ENCODE measurements around the gene MFSD6L.

The MFSD6L gene

DNA sequence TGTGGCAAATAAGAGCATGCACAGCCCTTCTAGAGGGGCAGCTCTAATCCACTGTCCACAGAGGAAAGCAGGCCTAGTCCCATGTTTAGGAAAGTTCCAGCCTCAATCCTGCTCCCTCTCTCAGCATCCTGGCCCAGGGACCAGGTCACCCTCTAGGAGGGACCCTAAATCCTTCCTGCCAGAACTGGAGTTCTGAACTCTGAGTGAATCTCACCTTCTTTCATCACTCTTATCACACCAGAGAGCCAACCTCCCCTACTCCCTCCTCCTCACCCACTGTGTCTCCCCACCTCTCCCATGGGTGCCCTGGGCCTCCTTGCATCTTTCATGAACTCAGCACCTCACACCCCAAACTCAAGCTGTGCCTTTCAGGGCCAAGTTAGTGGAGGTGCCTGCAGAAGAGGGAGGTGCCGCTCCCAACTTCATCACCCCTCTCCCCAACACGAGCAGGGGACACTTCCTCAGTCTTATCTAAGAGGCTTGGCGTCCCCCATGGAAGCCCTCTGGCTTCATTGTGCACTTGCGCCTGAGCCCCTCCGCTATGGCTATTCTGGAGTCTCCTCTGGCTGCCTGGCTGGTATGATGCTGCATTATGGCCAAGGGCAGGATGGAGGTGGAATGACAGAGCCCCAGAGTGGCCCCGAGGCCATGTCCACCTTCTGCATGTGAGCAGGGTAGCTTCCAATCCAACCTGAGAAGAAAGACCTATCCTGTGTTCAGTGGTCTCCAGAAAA is 36.6 kb upstream of the MFSD6L start:
- Histone ChIP-seq H3K4me1 (ENCODE audit: control insufficient read depth, insufficient read depth, low read length) (no peaks in the 10 kb centered on the region), H3K4me3 (ENCODE audit: low read length) (no peak overlapping the region), H3K27me3 (ENCODE audit: control insufficient read depth, insufficient read depth, low read length) (peaks cover 4% of the 10 kb centered on the region)

DNA sequence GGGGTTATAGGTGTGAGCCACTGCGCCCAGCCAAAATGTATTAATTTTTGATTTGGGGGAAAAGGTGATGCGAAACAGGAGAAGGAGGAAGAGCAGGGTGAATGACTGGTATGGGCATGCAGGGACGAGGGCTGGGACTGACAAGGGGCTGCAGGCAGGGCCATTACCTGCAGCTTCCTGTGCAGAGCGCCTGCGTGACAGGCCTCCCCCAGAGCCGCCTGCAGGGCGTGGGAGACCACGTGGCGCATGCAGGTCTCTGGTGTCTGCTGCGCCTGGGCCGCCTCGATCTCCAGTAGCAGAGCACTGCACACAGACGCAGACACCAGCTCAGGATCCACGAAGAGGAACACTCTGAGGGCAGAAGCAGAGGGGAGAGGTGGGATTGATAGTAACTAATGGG is 35.9 kb upstream of the MFSD6L start:
- peaks cover 4% of the 10 kb centered on the region for H3K27me3 ChIP-seq (ENCODE audit: control insufficient read depth, insufficient read depth, low read length)
- H3K4me1 ChIP-seq (ENCODE audit: control insufficient read depth, insufficient read depth, low read length), result no peaks in the 10 kb centered on the region
- H3K4me3 ChIP-seq (ENCODE audit: low read length), result no peak overlapping the region
- H3K36me3 ChIP-seq (ENCODE audit: control insufficient read depth, insufficient read depth, low read length), result no peaks in the 10 kb centered on the region
- H3K9ac ChIP-seq (ENCODE audit: low read length), result no peak overlapping the region
- H3K9me3 ChIP-seq (ENCODE audit: control insufficient read depth, low read length), result no peaks in the 10 kb centered on the region

More for the DNA sequence above, 36.6 kb upstream of the MFSD6L start:
- Histone ChIP-seq H3K36me3 (ENCODE audit: control insufficient read depth, insufficient read depth, low read length) (no peaks in the 10 kb centered on the region), H3K9ac (ENCODE audit: low read length) (no peak overlapping the region), H3K9me3 (ENCODE audit: control insufficient read depth, low read length) (no peaks in the 10 kb centered on the region)

DNA sequence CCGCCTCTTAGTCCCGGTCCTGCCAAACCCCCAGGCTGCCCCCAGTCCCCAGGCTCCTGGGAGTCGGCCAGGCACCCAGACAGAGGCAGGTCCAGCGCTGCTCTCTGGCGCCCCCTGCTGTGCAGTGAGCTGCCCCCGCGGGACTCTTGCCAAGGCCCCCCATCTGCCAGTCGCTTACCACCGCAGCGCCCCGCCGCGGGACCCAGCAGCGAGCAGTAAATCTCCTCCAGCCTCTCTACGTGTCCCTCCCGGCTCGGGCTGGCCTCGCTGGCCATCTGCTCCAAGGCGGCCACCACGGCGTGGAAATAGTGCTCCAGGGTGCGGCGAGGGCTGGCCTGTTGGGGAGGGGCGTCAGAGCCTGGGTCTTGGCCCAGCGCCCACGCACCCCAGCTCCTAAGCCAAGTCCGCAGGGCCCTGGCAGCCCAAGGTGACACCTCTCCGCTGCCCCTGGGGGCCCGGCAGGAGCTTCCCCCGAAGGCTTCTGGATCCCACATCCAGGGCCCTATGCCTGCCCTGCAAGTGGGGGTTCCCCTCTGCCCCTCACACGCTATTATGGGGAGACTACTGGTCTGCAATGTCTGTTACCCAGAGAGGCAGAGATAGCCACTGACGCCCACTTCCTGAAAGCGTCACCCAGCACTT is 33.7 kb upstream of the MFSD6L start:
- Histone ChIP-seq H3K9me3 (ENCODE audit: control insufficient read depth, low read length) (no peaks in the 10 kb centered on the region), H3K4me1 (ENCODE audit: control insufficient read depth, insufficient read depth, low read length) (no peaks in the 10 kb centered on the region), H3K27me3 (ENCODE audit: control insufficient read depth, insufficient read depth, low read length) (peaks cover 4% of the 10 kb centered on the region), H3K9ac (ENCODE audit: low read length) (no peak overlapping the region), H3K4me3 (ENCODE audit: low read length) (no peak overlapping the region), H3K36me3 (ENCODE audit: control insufficient read depth, insufficient read depth, low read length) (no peaks in the 10 kb centered on the region)

DNA sequence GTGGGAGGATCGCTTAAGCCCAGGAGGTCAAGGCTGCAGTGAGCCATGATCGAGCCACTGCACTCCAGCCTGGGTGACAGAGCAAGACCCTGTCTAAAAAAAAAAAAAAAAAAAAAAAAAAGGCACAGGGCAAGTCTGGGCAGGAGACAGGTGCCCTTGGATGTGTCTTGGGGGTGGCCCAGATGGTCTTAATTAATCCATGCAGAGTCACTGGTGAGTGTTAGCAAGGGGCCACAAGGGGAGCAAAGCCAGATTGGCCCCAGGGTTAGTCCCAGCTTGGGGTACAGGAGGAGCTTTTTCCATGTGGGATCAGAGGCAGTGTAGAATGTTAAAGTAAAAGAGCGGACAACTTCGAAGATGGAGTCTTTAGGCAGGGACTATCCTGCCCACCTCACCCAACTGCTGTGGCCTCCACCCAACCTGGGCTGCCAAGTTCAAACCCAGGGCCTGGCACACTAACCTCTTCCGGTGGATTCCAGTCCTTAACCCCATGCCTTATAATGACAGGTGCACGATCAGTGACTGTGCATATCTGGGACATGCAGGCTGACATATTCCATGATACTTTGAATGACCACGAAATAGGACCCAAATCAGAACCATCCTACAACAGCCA is 32.2 kb upstream of the MFSD6L start:
- no peaks in the 10 kb centered on the region for H3K27me3 ChIP-seq (ENCODE audit: control insufficient read depth, insufficient read depth, low read length)
- H3K36me3 ChIP-seq (ENCODE audit: control insufficient read depth, insufficient read depth, low read length), result no peaks in the 10 kb centered on the region
- H3K4me1 ChIP-seq (ENCODE audit: control insufficient read depth, insufficient read depth, low read length), result no peaks in the 10 kb centered on the region
- H3K4me3 ChIP-seq (ENCODE audit: low read length), result no peak overlapping the region
- H3K9me3 ChIP-seq (ENCODE audit: control insufficient read depth, low read length), result no peaks in the 10 kb centered on the region
- no peak overlapping the region for H3K9ac ChIP-seq (ENCODE audit: low read length)

DNA sequence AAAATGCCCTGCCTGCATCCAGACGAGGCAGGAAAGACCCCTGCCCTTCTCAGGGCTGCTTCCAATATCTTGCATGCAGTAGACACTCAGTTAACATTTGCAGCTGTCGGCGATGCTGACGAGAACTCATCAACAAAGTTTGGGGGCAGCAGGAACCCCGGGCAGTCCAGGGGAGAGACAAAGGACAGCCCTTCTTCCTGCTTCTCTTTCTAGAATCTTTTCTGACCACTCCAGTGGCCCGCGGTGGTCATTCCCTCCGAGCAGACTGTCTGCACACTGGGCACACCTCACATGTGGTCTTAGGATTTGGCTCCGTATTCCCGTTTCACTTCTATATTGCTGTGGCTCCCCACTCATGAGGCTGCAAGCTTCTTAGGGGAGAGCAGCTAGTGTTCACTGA is 31.0 kb upstream of the MFSD6L start:
- Histone ChIP-seq H3K27me3 (ENCODE audit: control insufficient read depth, insufficient read depth, low read length) (no peaks in the 10 kb centered on the region), H3K4me3 (ENCODE audit: low read length) (no peak overlapping the region), H3K9me3 (ENCODE audit: control insufficient read depth, low read length) (no peaks in the 10 kb centered on the region), H3K36me3 (ENCODE audit: control insufficient read depth, insufficient read depth, low read length) (no peaks in the 10 kb centered on the region), H3K4me1 (ENCODE audit: control insufficient read depth, insufficient read depth, low read length) (no peaks in the 10 kb centered on the region), H3K9ac (ENCODE audit: low read length) (no peak overlapping the region)

DNA sequence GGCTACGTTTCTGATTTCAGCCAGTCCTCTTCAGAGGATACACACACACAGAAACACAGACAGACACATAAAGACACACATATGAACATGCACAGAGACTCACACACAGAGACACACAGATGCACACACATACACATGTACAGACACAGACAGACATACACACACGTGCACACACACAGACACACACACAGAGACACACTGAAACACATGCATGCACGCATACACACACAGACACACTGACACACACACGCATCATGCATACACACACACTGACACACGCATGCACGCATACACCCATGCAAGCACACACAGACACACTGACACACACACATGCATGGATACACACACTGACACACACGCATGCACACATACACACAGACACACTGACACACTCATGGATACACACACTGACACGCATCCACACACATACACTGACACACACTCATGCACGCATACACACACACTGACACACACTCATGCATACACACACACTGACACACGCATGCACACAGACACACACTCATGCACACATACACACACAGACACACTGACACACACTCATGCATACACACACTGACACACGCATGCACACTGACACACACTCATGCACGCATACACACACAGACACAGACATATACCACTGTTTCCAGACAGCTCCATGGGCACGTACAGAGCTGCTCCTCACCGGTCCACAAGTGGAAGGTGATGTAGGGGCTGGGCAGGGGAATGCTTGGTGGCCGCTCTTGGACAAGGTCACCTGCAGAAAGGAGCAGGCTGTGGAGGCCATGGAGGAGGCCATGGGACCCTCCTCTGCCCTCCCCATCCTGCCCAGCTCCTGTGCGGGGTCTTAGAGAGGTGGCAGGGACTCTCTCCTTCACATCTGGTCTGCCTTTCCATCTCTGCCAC is 30.1 kb upstream of the MFSD6L start:
- Histone ChIP-seq H3K27me3 (ENCODE audit: control insufficient read depth, insufficient read depth, low read length) (no peaks in the 10 kb centered on the region), H3K9me3 (ENCODE audit: control insufficient read depth, low read length) (no peaks in the 10 kb centered on the region), H3K9ac (ENCODE audit: low read length) (no peak overlapping the region), H3K4me1 (ENCODE audit: control insufficient read depth, insufficient read depth, low read length) (no peaks in the 10 kb centered on the region), H3K4me3 (ENCODE audit: low read length) (no peak overlapping the region), H3K36me3 (ENCODE audit: control insufficient read depth, insufficient read depth, low read length) (no peaks in the 10 kb centered on the region)

DNA sequence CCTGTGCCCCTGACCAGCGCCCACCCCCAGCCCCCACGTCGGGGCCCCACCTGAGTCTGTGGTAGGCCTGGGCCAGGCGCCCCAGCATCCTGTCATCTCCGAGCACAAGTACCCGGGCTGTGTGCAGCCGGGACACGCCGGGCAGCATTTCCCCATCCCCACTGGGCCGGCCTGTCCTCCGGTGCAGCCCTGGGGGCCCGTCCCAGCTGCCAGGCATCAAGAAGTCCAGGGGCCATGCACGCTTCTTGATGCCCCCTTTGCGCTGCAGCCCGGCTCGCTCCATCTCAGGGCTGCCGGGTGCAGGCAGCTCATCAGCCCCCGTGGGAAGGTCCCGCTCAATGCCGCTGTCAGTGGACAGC is 29.3 kb upstream of the MFSD6L start:
- no peaks in the 10 kb centered on the region for H3K9me3 ChIP-seq (ENCODE audit: control insufficient read depth, low read length)
- no peak overlapping the region for H3K4me3 ChIP-seq (ENCODE audit: low read length)
- no peak overlapping the region for H3K9ac ChIP-seq (ENCODE audit: low read length)
- no peaks in the 10 kb centered on the region for H3K27me3 ChIP-seq (ENCODE audit: control insufficient read depth, insufficient read depth, low read length)
- H3K36me3 ChIP-seq (ENCODE audit: control insufficient read depth, insufficient read depth, low read length), result no peaks in the 10 kb centered on the region
- no peaks in the 10 kb centered on the region for H3K4me1 ChIP-seq (ENCODE audit: control insufficient read depth, insufficient read depth, low read length)

DNA sequence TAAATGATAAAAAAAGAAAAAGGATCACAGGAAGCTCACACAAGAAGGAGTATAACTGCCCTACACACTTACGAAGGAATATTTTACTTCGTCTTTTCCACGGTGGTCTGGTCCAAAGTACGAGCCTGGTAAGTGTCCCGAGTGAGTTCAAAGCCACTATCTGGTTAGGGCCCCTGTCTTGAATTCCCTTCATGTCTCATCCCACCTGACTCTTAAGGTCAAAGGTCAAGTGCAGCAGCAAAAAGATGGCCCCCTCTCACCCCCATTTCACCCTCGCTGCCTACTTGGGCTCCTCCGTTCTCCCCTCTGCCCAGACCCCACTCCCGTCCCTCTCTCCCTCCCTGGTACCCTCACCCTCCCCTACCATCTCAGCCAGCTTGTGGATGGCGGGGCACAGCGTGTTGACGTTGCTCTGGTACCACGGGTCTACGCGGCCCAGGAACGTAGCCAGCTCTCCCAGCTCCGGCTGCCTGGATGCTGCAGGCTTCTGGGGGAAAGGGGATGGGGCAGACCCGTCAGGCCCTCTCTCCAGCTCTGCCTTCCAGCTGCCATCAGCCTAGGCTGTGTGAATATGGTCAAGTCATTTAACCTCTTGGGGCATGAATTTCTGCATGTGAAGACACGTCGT is 27.8 kb upstream of the MFSD6L start:
- no peak overlapping the region for H3K4me3 ChIP-seq (ENCODE audit: low read length)
- H3K9me3 ChIP-seq (ENCODE audit: control insufficient read depth, low read length), result no peaks in the 10 kb centered on the region
- H3K9ac ChIP-seq (ENCODE audit: low read length), result no peak overlapping the region
- H3K4me1 ChIP-seq (ENCODE audit: control insufficient read depth, insufficient read depth, low read length), result no peaks in the 10 kb centered on the region
- no peaks in the 10 kb centered on the region for H3K27me3 ChIP-seq (ENCODE audit: control insufficient read depth, insufficient read depth, low read length)
- no peaks in the 10 kb centered on the region for H3K36me3 ChIP-seq (ENCODE audit: control insufficient read depth, insufficient read depth, low read length)

DNA sequence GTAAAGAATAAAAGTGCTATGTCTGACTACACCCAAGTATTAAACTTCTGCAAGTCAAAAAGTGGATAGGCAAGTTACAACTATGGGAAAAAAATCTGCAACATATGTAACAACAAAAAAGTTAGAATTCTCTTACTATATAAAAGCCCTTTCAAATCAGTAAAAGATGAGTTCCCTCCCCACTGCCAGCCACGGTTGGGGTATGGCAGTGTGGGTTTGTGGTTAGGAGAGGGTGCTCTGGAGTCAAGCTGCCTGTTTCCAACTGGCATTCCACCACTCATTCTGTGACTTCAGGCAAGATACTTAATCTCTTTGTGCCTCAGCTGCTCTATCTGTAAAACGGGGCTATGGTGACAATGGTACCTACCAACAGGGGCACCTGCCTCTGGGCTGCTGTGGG is 26.6 kb upstream of the MFSD6L start:
- Histone ChIP-seq H3K4me3 (ENCODE audit: low read length) (no peak overlapping the region), H3K36me3 (ENCODE audit: control insufficient read depth, insufficient read depth, low read length) (no peaks in the 10 kb centered on the region), H3K4me1 (ENCODE audit: control insufficient read depth, insufficient read depth, low read length) (no peaks in the 10 kb centered on the region), H3K27me3 (ENCODE audit: control insufficient read depth, insufficient read depth, low read length) (no peaks in the 10 kb centered on the region), H3K9ac (ENCODE audit: low read length) (no peak overlapping the region), H3K9me3 (ENCODE audit: control insufficient read depth, low read length) (no peaks in the 10 kb centered on the region)

DNA sequence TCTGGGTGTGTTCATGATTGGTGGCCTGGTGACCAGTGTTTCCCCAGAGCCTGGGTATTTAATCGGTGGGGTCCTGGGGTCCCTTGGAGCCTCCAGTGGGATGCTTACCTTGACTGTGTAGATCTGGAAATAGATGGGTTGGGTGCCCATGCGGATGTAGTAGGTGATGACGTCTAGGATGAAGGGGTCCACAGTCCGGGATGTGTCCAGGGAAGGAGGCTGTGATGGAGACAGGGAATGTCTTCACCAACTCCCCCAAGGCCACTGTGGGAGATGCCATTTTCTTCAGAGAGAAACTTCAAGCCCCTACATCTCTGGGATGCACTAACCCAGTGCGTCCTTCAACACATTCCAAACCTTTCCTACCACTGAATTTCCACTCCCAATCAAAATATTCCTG is 24.1 kb upstream of the MFSD6L start:
- H3K4me3 ChIP-seq (ENCODE audit: low read length), result no peak overlapping the region
- no peaks in the 10 kb centered on the region for H3K4me1 ChIP-seq (ENCODE audit: control insufficient read depth, insufficient read depth, low read length)
- H3K36me3 ChIP-seq (ENCODE audit: control insufficient read depth, insufficient read depth, low read length), result no peaks in the 10 kb centered on the region
- no peak overlapping the region for H3K9ac ChIP-seq (ENCODE audit: low read length)
- H3K27me3 ChIP-seq (ENCODE audit: control insufficient read depth, insufficient read depth, low read length), result no peaks in the 10 kb centered on the region
- no peaks in the 10 kb centered on the region for H3K9me3 ChIP-seq (ENCODE audit: control insufficient read depth, low read length)

DNA sequence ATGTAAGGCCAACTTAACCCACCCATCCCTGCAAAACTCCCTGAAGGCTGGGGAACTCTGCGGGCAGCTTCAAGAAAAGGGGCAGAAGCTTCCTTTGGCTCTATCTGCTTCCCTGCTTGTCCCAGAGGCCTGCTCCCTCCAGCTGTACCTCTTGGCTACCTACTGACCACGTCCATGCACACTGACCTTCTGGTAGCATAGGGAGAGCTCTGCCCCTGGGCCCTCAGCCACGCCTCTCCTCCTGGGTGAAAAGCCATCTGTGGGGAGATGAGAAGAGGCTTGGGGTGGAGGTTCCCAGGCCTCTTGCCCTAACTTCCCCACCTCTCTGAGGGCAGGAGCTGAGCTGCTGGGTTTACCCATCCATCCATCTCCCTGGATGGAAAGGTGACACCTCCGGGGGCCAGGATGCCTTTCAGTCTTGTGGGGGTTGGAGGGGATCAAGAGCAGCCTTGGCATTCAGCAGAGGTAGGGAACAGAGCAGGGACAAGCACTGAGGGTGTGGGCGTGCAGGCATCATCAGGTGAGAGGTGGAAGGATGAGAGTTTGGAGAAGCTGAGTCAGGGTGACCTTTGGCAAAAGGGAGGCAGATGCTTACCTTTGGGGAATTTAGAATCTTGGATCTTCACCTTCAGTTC is 23.4 kb upstream of the MFSD6L start:
- Histone ChIP-seq H3K36me3 (ENCODE audit: control insufficient read depth, insufficient read depth, low read length) (no peaks in the 10 kb centered on the region), H3K27me3 (ENCODE audit: control insufficient read depth, insufficient read depth, low read length) (no peaks in the 10 kb centered on the region), H3K4me3 (ENCODE audit: low read length) (no peak overlapping the region), H3K9ac (ENCODE audit: low read length) (no peak overlapping the region), H3K9me3 (ENCODE audit: control insufficient read depth, low read length) (no peaks in the 10 kb centered on the region), H3K4me1 (ENCODE audit: control insufficient read depth, insufficient read depth, low read length) (no peaks in the 10 kb centered on the region)

All from mucosa of stomach (tissue), 1 donor.